Trophoblast cell (in vitro differentiated cells and primary cell): ENCODE data around the gene PDCD5.

Experiments
- DNase-seq, 2 donors: peaks; one replicate each; pipeline ENCODE4 v3.0.0-alpha.2; 2016
- H2AFZ ChIP-seq: 2 replicates; pipeline ENCODE4 v1.6.1; 2013; ENCODE audit warnings: low read length, moderate library complexity, mild to moderate bottlenecking; ENCODE audit not compliant: insufficient read depth, poor library complexity
- H2AK5ac ChIP-seq: 2 replicates; pipeline ENCODE4 v1.6.1; 2013; ENCODE audit warnings: mild to moderate bottlenecking, low read length
- H2BK120ac ChIP-seq: 2 replicates; pipeline ENCODE4 v1.6.1; 2013; ENCODE audit warnings: low read length, mild to moderate bottlenecking, moderate library complexity; ENCODE audit not compliant: insufficient read depth, poor library complexity
- H2BK12ac ChIP-seq: 2 replicates; pipeline ENCODE4 v1.6.1; 2013; ENCODE audit warnings: mild to moderate bottlenecking, low read length, moderate library complexity
- H2BK5ac ChIP-seq: 2 replicates; pipeline ENCODE4 v1.6.1; 2013; ENCODE audit warnings: low read length, low read depth, moderate library complexity, mild to moderate bottlenecking; ENCODE audit not compliant: poor library complexity
- H3K14ac ChIP-seq: 2 replicates; pipeline ENCODE4 v1.6.1; 2013; ENCODE audit warnings: mild to moderate bottlenecking, low read length
- H3K18ac ChIP-seq: 2 replicates; pipeline ENCODE4 v1.6.1; 2013; ENCODE audit warnings: mild to moderate bottlenecking, low read length
- H3K23ac ChIP-seq: 2 replicates; pipeline ENCODE4 v1.6.1; 2013; ENCODE audit warnings: low read length
- H3K27ac ChIP-seq: 2 replicates; pipeline ENCODE4 v1.5.1; 2013; ENCODE audit warnings: low read depth, mild to moderate bottlenecking, inconsistent platforms, low read length, moderate library complexity
- H3K27me3 ChIP-seq: 2 replicates; pipeline ENCODE4 v1.6.1; 2013; ENCODE audit warnings: inconsistent platforms, mild to moderate bottlenecking, low read length, moderate library complexity; ENCODE audit not compliant: insufficient read depth
- H3K36me3 ChIP-seq, 2 experiments: 1 replicate in 1 of 2; 2 replicates in 1 of 2; pipeline ENCODE4 v1.6.1; 2013; ENCODE audit warnings: low read length in 2 of 2, mild to moderate bottlenecking in 2 of 2, moderate library complexity in 1 of 2; ENCODE audit not compliant: insufficient read depth in 2 of 2, control insufficient read depth in 1 of 2
- H3K4ac ChIP-seq: 2 replicates; pipeline ENCODE4 v1.6.1; 2013; ENCODE audit warnings: low read depth, mild to moderate bottlenecking, low read length, moderate library complexity
- H3K4me1 ChIP-seq, 2 experiments: 1 replicate in 1 of 2; 2 replicates in 1 of 2; pipeline ENCODE4 v1.6.1; 2013; ENCODE audit warnings: low read length in 2 of 2, mild to moderate bottlenecking in 2 of 2, moderate library complexity in 1 of 2; ENCODE audit not compliant: insufficient read depth in 2 of 2, control insufficient read depth in 1 of 2
- H3K4me2 ChIP-seq: 2 replicates; pipeline ENCODE4 v1.6.1; 2013; ENCODE audit warnings: inconsistent platforms, mild to moderate bottlenecking, low read length, moderate library complexity
- H3K4me3 ChIP-seq: 2 replicates; pipeline ENCODE4 v1.5.1; 2013; ENCODE audit warnings: mild to moderate bottlenecking, low read depth, low read length, inconsistent platforms
- H3K79me1 ChIP-seq: one replicate; pipeline ENCODE4 v1.6.1; 2013; ENCODE audit warnings: low read length
- H3K79me2 ChIP-seq: 2 replicates; pipeline ENCODE4 v1.6.1; 2013; ENCODE audit warnings: low read length, mild to moderate bottlenecking; ENCODE audit not compliant: control insufficient read depth, insufficient read depth, poor library complexity
- H3K9ac ChIP-seq: 2 replicates; pipeline ENCODE4 v1.6.1; 2013; ENCODE audit warnings: mild to moderate bottlenecking, low read length
- H3K9me3 ChIP-seq: 2 replicates; pipeline ENCODE4 v1.6.1; 2013; ENCODE audit warnings: low read depth, mild to moderate bottlenecking, control low read depth, inconsistent platforms, low read length; ENCODE audit not compliant: insufficient read depth
- H4K12ac ChIP-seq: 2 replicates; pipeline ENCODE4 v1.6.1; 2013; ENCODE audit warnings: low read depth, mild to moderate bottlenecking, low read length, moderate library complexity
- H4K8ac ChIP-seq: 2 replicates; pipeline ENCODE4 v1.6.1; 2013; ENCODE audit warnings: low read depth, mild to moderate bottlenecking, low read length, moderate library complexity
- H4K91ac ChIP-seq: one replicate; pipeline ENCODE4 v1.6.1; 2013; ENCODE audit warnings: low read depth, mild to moderate bottlenecking, low read length, moderate library complexity
- WGBS: extraction: QIAGEN DNeasy Blood & Tissue Kit; methylation state at CpG from one replicate; pipeline ENCODE4 v1.1.7; 2013; ENCODE audit warnings: missing lambda C conversion rate; ENCODE audit not compliant: insufficient read length, insufficient coverage; ENCODE audit errors: extremely low coverage; 5-methylcytosine and 5-hydroxymethylcytosine counted together

PDCD5 gene

GRCh38 chr19:32603961-32604360 is 23.0 kb downstream of the PDCD5 start:
- no peak overlapping the region for H2AK5ac ChIP-seq
- H3K36me3 ChIP-seq = peaks cover 39 to 44% of the 10 kb centered on the region in 2 experiments
- no peak overlapping the region for H3K14ac ChIP-seq
- no peak overlapping the region for H4K8ac ChIP-seq
- H4K91ac ChIP-seq = no peak overlapping the region
- no peak overlapping the region for H3K4me3 ChIP-seq
- no peak overlapping the region for H2AFZ ChIP-seq
- no peaks in the 10 kb centered on the region for H3K79me1 ChIP-seq
- H3K27me3 ChIP-seq = no peaks in the 10 kb centered on the region
- no peak for DNase-seq
- no peaks in the 10 kb centered on the region for H3K79me2 ChIP-seq
- H3K4me1 ChIP-seq = no peaks in the 10 kb centered on the region
- H3K27ac ChIP-seq = no peak overlapping the region
- H3K23ac ChIP-seq = no peak overlapping the region
- H3K18ac ChIP-seq = no peak overlapping the region
- peaks cover 3% of the 10 kb centered on the region for H3K9me3 ChIP-seq
- H3K9ac ChIP-seq = no peak overlapping the region
- no peak overlapping the region for H4K12ac ChIP-seq
- H3K4ac ChIP-seq = no peak overlapping the region
- WGBS = no CpG with 5 or more reads among the region's 14 CpGs
- no peak overlapping the region for H2BK12ac ChIP-seq
- no peak overlapping the region for H2BK120ac ChIP-seq
- no peak overlapping the region for H2BK5ac ChIP-seq
- no peak overlapping the region for H3K4me2 ChIP-seq

DNA sequence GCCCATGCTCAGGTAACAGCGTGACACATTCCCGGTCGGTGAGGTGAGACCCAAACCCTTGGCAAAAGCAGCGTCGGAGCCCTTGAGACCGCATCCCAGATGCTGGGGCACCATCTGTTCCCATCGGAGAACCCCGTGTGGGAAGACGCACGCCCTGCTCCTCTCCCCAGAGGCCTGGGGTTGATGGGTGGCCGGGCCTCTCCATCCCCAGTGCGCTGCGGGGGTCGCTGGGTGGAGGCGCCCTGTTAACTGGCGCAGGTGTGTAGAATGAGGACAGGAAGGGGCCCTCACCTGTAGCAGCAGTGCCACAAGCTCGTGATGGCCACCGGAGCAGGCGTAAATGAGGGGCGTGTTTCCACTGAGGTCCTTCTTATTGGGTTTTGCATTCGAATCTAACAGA is 24.6 kb downstream of the PDCD5 start:
- Histone ChIP-seq H3K23ac (no peak overlapping the region), H3K4me3 (no peak overlapping the region), H2BK120ac (no peak overlapping the region), H3K4me1 (no peaks in the 10 kb centered on the region), H3K9me3 (peaks cover 3% of the 10 kb centered on the region), H2BK5ac (no peak overlapping the region), H2BK12ac (no peak overlapping the region), H4K8ac (no peak overlapping the region), H4K12ac (no peak overlapping the region), H2AK5ac (no peak overlapping the region), H3K4me2 (no peak overlapping the region), H3K18ac (no peak overlapping the region), H3K27me3 (no peaks in the 10 kb centered on the region), H3K9ac (no peak overlapping the region), H4K91ac (no peak overlapping the region), H3K14ac (no peak overlapping the region), H3K79me1 (no peaks in the 10 kb centered on the region), H3K36me3 (peaks cover 38 to 43% of the 10 kb centered on the region in 2 experiments), H2AFZ (no peak overlapping the region), H3K79me2 (no peaks in the 10 kb centered on the region), H3K27ac (no peak overlapping the region), H3K4ac (no peak overlapping the region)
- no CpG with 5 or more reads among the region's 21 CpGs for WGBS
- no peak for DNase-seq

DNA sequence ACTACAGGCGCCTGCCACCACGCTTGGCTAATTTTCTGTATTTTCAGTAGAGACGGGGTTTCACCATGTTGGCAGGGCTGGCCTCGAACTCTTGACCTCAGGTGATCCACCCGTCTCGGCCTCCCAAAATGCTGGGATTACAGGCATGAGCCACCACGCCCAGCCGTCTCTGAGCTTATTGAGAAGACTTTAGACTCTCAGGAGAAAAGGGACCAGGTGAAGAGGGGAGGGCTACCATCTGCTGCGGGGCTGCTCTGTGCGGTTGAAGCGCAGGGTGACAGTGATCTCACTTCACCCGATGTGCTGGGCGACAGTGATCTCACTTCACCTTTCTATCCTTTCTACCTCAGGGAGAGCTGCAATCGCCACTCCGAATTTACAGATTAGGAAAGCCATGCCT is 25.3 kb downstream of the PDCD5 start:
- no peak overlapping the region for H3K14ac ChIP-seq
- H4K8ac ChIP-seq = no peak overlapping the region
- no peak overlapping the region for H4K12ac ChIP-seq
- no peaks in the 10 kb centered on the region for H3K79me2 ChIP-seq
- no peak overlapping the region for H2AFZ ChIP-seq
- no peak overlapping the region for H3K23ac ChIP-seq
- no peak overlapping the region for H2BK12ac ChIP-seq
- DNase-seq = no peak
- H2BK120ac ChIP-seq = no peak overlapping the region
- no peaks in the 10 kb centered on the region for H3K79me1 ChIP-seq
- no peak overlapping the region for H3K4me2 ChIP-seq
- H3K4ac ChIP-seq = no peak overlapping the region
- WGBS = no CpG with 5 or more reads among the region's 15 CpGs
- H3K36me3 ChIP-seq = peaks cover 40 to 43% of the 10 kb centered on the region in 2 experiments
- H3K9me3 ChIP-seq = peaks cover 3% of the 10 kb centered on the region
- no peak overlapping the region for H2BK5ac ChIP-seq
- no peak overlapping the region for H3K27ac ChIP-seq
- no peak overlapping the region for H4K91ac ChIP-seq
- no peaks in the 10 kb centered on the region for H3K4me1 ChIP-seq
- no peaks in the 10 kb centered on the region for H3K27me3 ChIP-seq
- no peak overlapping the region for H3K4me3 ChIP-seq
- H2AK5ac ChIP-seq = no peak overlapping the region
- H3K18ac ChIP-seq = no peak overlapping the region
- H3K9ac ChIP-seq = no peak overlapping the region

DNA sequence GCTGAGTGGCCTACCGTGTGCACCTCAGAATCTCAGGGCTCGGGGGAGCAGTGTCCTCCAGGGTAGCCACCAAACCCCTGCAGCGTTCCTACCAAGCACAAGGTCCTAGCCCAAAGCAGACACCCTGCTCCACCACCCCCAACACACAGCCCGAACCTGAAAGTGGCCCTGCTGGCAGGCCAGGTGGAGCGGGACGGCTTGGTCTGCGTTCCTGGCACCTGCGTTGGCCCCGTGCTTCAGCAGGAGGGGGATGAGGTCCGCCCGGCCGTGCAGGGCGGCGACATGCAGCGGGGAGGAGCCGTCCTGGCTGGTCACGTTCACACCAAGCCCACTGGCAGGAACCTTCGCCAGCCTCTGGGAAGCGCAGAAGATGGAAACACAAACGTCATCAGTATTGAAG is 26.5 kb downstream of the PDCD5 start:
- WGBS = no CpG with 5 or more reads among the region's 20 CpGs

More for the DNA sequence above, 26.5 kb downstream of the PDCD5 start:
- no peak overlapping the region for H3K23ac ChIP-seq
- peaks cover 41 to 42% of the 10 kb centered on the region in 2 experiments for H3K36me3 ChIP-seq
- no peak overlapping the region for H4K12ac ChIP-seq
- H3K79me2 ChIP-seq = no peaks in the 10 kb centered on the region
- no peak overlapping the region for H2AK5ac ChIP-seq
- no peaks in the 10 kb centered on the region for H3K4me1 ChIP-seq
- H4K91ac ChIP-seq = no peak overlapping the region
- no peak overlapping the region for H3K4me2 ChIP-seq
- H2AFZ ChIP-seq = no peak overlapping the region
- H3K9me3 ChIP-seq = peaks cover 3% of the 10 kb centered on the region
- no peak overlapping the region for H3K18ac ChIP-seq
- H4K8ac ChIP-seq = no peak overlapping the region
- no peaks in the 10 kb centered on the region for H3K79me1 ChIP-seq
- H3K4ac ChIP-seq = no peak overlapping the region
- H3K27ac ChIP-seq = no peak overlapping the region
- no peak overlapping the region for H3K9ac ChIP-seq
- H3K14ac ChIP-seq = no peak overlapping the region
- DNase-seq = no peak
- no peak overlapping the region for H2BK5ac ChIP-seq
- no peak overlapping the region for H3K4me3 ChIP-seq
- H3K27me3 ChIP-seq = no peaks in the 10 kb centered on the region
- no peak overlapping the region for H2BK12ac ChIP-seq
- no peak overlapping the region for H2BK120ac ChIP-seq
